GM18951 (cell line): ENCODE data around the gene GRK6.

ENCODE experiments used
- POLR2A ChIP-seq: IDR thresholded peaks from 4 replicates; pipeline ENCODE4 v1.6.1; 2011; ENCODE audit warnings: mild to moderate bottlenecking; ENCODE audit not compliant: insufficient read length, insufficient read depth; ENCODE audit errors: extremely low read depth
- in situ Hi-C: fragments of 300-500 bp; cut with MboI; formaldehyde crosslinking; loops from one replicate; pipeline ENCODE4 v1.12.0; 2022; ENCODE audit warnings: low sequenced_read_pairs, mixed read lengths, inconsistent platforms; ENCODE audit not compliant: unreplicated experiment

The GRK6 gene

DNA sequence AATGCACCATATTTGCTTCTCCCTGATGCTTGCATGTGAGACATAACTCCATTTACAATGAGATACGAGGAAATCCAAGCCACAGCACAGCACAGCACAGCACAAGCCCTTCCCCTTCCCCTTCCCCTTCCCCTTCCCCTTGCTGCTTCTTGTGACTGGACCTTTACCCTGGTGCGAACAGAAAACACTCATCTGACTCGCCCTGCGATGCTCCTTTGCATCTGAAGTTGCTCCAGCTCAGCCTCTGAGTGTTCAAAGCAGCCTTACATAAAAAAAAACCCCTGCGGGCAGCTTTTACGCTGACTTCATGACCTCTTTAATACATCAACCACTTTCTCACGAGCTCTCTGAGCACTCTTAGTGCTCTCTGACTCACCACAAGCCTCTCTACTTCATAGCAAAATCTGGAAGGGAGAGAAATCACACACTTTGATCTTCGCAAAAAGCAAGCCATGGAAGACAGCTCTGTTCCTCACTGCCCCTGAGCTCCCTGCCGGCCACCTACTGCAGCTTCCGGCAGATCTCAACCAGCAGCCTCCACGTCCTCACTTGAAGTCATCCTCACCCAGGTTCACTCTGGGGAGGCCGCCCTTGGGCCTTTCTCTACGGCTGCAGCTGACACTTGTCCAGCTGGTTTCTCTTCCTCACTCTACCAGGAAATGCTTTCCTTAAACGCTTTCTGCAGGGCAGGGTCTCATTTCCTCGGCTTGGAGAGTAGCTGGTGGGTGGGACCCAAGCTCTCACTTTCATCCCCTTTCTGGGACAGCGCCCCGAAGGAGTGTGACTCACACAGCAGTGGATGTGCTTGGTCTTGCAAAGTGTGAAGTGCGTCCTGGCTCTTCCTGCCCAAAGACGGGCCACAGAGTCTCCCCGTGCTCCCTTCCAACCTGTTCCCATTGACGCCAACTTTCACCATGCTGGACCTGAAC lies 37.0 kb upstream of the GRK6 start:
- in situ Hi-C loops: no loop called here
- TF ChIP-seq POLR2A: no peak

GRCh38 chr5:177390363-177391300 lies 35.8 kb upstream of the GRK6 start:
- no peak for TF ChIP-seq POLR2A
- in situ Hi-C loops: no loop called here

- TF ChIP-seq POLR2A: no peak
- in situ Hi-C loops: no loop called here
Observed at GRCh38 chr5:177392765-177393164, 33.7 kb upstream of the GRK6 start.

GRCh38 chr5:177393206-177393765 lies 33.2 kb upstream of the GRK6 start:
- in situ Hi-C loops: no loop called here

DNA sequence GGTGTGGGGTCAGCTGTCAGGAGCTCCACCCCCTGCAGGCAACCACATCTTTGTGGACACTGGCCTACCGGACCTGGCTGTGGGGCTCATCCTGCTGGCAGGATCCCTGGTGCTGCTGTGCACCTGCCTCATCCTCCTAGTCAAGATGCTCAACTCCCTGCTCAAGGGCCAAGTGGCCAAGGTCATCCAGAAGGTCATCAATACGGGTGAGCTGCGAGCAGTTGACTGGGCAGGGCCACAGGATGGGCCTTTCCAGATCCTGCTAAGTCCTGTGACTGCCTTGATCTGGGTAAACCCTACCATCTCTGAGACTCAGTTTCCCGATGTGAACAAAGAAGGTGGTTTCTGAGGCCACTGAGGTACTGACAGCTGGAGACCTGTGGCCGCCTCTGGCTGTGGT lies 32.5 kb upstream of the GRK6 start:
- in situ Hi-C loops: no loop called here
- TF ChIP-seq POLR2A: no peak

More at GRCh38 chr5:177393206-177393765, 33.2 kb upstream of the GRK6 start:
- no peak for TF ChIP-seq POLR2A

GRCh38 chr5:177396078-177396477 lies 30.4 kb upstream of the GRK6 start:
- no peak for TF ChIP-seq POLR2A
- in situ Hi-C loops: no loop called here

DNA sequence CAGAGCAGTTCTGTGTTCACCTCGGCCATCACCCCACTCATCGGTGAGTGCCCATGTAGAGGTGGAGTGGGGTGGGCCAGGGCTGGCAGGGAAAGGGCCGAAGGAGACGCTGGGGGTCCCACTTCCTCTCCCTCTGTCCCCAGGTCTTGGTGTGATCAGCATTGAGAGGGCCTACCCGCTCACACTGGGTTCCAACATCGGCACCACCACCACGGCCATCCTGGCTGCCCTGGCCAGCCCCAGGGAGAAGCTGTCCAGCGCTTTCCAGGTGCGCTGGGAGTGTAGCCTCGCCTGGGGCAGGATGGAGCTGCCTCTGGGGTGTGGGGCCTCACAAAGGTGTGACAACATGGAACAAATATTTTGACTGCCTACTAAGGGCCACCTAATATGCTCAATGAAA lies 29.7 kb upstream of the GRK6 start:
- no peak for TF ChIP-seq POLR2A
- in situ Hi-C loops: no loop called here

GRCh38 chr5:177397875-177398390 lies 28.5 kb upstream of the GRK6 start:
- in situ Hi-C loops: no loop called here
- no peak for TF ChIP-seq POLR2A

GRCh38 chr5:177399997-177400868 lies 26.2 kb upstream of the GRK6 start, which contains the start of gene PFN3:
PFN3 (minus strand) TSS chr5:177400661; CDS start chr5:177400576, 85 bp downstream.
- in situ Hi-C loops: no loop called here
- TF ChIP-seq POLR2A: no peak

DNA sequence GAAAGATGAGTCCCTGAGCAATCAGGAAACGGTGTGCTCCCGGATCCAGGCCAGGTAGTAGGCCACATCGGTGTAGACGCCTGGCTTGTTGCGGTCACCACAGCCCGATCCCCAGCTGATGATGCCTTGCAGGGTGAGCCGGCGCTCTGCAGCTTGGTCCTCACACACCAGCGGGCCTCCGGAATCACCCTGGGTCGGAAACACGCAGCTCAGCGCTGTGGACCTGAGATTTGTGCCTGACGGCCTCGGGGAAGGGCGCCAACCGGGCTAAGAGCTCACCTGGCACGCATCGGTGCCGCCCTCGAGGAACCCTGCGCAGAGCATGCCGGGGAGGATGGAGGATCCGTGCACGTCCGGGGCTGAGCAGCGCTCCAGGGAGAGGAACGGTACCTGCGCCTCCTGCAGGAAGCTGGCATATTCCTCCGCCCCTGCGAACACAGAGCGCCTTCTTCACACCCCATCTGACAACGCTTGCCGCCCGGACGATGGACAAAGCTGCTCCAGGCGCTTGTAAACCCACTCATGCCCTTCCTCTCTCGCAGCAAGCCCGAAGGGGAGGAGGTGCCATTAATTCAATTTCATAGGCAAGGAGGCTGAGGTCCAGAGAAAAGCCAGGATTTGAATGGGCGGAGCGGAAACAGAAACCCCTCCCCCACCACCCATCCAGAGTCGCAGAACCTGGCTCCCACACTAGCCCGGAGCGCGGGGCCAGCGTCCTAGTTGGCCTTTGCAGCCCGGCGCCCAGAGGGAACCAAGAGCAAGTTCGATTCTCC lies 24.0 kb upstream of the GRK6 start:
- no peak for TF ChIP-seq POLR2A
- in situ Hi-C loops: no loop called here

DNA sequence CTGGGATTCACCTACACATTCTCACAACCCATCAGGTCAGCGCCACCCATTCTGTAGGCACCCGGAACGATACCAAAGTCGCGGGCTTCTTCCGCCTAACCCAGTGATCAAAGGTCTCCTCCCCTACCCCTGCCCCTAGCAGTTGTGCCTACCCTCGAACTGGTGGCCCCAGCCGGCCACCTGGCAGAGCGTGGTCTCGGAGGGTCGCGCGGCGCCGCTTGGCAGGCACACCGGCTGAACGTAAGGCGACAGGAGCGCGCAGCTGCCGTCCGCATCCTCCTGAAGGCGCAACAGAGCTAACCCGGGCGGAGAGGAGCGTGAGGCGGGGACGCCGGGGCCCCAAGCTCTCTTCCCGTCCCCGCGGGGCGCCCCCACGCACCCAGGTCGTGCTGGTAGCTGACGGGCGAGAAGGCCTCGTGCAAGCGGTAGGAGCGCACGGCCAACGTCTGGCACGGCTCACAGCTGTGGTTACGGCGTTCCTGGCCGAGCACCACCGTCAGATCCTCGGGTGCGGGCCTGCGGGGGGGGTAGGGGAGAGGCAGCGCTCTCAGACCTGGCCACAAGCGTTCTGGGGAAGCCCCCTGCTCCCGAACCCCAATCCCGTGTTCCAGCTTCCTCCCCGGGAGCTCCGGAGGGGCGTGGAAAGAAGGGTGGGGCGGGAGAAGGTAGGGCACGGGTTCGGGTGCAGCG lies 23.2 kb upstream of the GRK6 start:
- in situ Hi-C loops: no loop called here
- no peak for TF ChIP-seq POLR2A
